GM12891 (cell line): Measurements from ENCODE around the gene SLC9A8.

ENCODE experiments used
- PAX5 ChIP-seq: IDR thresholded peaks from 2 replicates; pipeline ENCODE4 v1.6.1; 2011; ENCODE audit warnings: low read length, moderate library complexity, mild to moderate bottlenecking; ENCODE audit not compliant: insufficient read depth, severe bottlenecking
- POLR2A ChIP-seq: IDR thresholded peaks from 2 replicates; pipeline ENCODE4 v1.6.1; 2011; ENCODE audit warnings: low read depth, low read length, control low read depth
- POLR2AphosphoS5 ChIP-seq: IDR thresholded peaks from 2 replicates; pipeline ENCODE4 v1.6.1; 2011; ENCODE audit warnings: low read depth, low read length, control low read depth
- POU2F2 ChIP-seq: IDR thresholded peaks from 2 replicates; pipeline ENCODE4 v1.6.1; 2011; ENCODE audit warnings: low read depth, mild to moderate bottlenecking, control low read depth, low read length, moderate library complexity
- SPI1 ChIP-seq: IDR thresholded peaks from 2 replicates; pipeline ENCODE4 v1.6.1; 2011; ENCODE audit warnings: low read depth, low read length, control low read depth
- TAF1 ChIP-seq: IDR thresholded peaks from 2 replicates; pipeline ENCODE4 v1.6.1; 2011; ENCODE audit warnings: low read depth, low read length, control low read depth

DNA sequence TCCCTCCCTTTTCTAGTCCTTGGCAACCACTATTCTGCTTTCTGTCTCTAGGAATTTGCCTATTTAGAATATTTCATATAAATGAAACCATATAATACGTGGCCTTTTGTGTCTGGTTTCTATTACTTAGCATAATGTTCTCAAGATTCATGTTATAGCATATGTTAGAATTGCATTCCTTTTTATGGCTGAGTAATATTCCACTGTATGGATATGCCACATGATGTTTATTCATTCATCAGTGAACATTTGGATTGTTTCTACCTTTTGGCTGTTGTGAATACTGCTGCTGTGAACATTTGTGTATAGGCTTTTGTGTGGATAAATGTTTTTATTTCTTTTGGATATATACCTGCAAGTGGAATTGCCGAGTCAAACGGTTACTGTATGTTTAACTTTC, 7.1 kb downstream of the SLC9A8 start:
- TF ChIP-seq POU2F2: no peak
- no peak for TF ChIP-seq TAF1
- TF ChIP-seq POLR2A: no peak
- TF ChIP-seq POLR2AphosphoS5: no peak
- no peak for TF ChIP-seq SPI1
- TF ChIP-seq PAX5: no peak
